SK-N-SH (cell line): ENCODE results near the gene RBM12. TPM values are rescaled to one million over a fixed set of nuclear protein-coding genes. Genes with fewer than 3 reads are reported as not detected.

ENCODE experiments used
- CTCF ChIA-PET: fragments of 300-600, 350-600 bp; formaldehyde crosslinking; extraction: SDS; loops from one replicate; lab custom pipeline; 2021; lab: Yijun Ruan, JAX
- POLR2A ChIA-PET: fragments of 350-600 bp; sonication (Branson Sonifier 250); formaldehyde crosslinking; extraction: SDS; loops from one replicate; lab custom pipeline; 2020; ENCODE audit warnings: antibody characterized with exemption, inconsistent platforms; lab: Yijun Ruan, JAX
- DNase-seq: peaks from one replicate; pipeline ENCODE4 v3.0.0; 2012
- H2AFZ ChIP-seq: fragments of 200-600 bp; sonication (generic); 2 replicates; pipeline ENCODE4 v1.8.1; 2016; ENCODE audit warnings: antibody characterized with exemption, mild to moderate bottlenecking, low read depth
- H3F3A ChIP-seq: fragments of 200-600 bp; sonication (generic); replicated peaks from 2 replicates; pipeline ENCODE3; 2016; ENCODE audit warnings: antibody characterized with exemption, mild to moderate bottlenecking; ENCODE audit not compliant: insufficient read depth
- H3K27ac ChIP-seq, 2 experiments: fragments of 200-500 bp in 1 of 2; fragments of 200-600 bp in 1 of 2; sonication (Bioruptor generic) in 1 of 2; sonication (generic), shearing (Covaris generic) in 1 of 2; 2 replicates each; pipeline versions ENCODE4 v1.5.1 to v1.6.1; 2014 to 2016; ENCODE audit warnings: low read depth in 2 of 2, inconsistent platforms in 1 of 2, low read length in 1 of 2, mild to moderate bottlenecking in 1 of 2, mixed read lengths in 1 of 2
- H3K27me3 ChIP-seq: fragments of 200-600 bp; sonication (generic), shearing (Covaris generic); 2 replicates; pipeline ENCODE4 v1.6.1; 2016; ENCODE audit warnings: mixed run types; ENCODE audit not compliant: insufficient read depth
- H3K36me3 ChIP-seq, 2 experiments: fragments of 200-500 bp in 1 of 2; fragments of 200-600 bp in 1 of 2; sonication (Bioruptor generic) in 1 of 2; sonication (generic) in 1 of 2; replicated peaks in 1 of 2; 2 replicates each; pipeline versions ENCODE3 to v1.5.1; 2014 to 2016; ENCODE audit warnings: low read length in 1 of 2, mild to moderate bottlenecking in 1 of 2; ENCODE audit not compliant: insufficient read depth in 2 of 2, control insufficient read depth in 1 of 2
- H3K4me1 ChIP-seq, 2 experiments: fragments of 200-500 bp in 1 of 2; fragments of 200-600 bp in 1 of 2; sonication (Bioruptor generic) in 1 of 2; sonication (generic), shearing (Covaris generic) in 1 of 2; 2 replicates each; pipeline versions ENCODE4 v1.5.1 to v1.6.1; 2014 to 2016; ENCODE audit warnings: low read depth in 1 of 2, low read length in 1 of 2, mixed run types in 1 of 2; ENCODE audit not compliant: insufficient read depth in 2 of 2, control insufficient read depth in 1 of 2
- H3K4me2 ChIP-seq: fragments of 200-600 bp; sonication (generic), shearing (Covaris generic); 2 replicates; pipeline ENCODE4 v1.6.1; 2017; ENCODE audit warnings: mixed run types
- H3K4me3 ChIP-seq, 2 experiments: fragments of 200-500 bp in 1 of 2; fragments of 200-600 bp in 1 of 2; sonication (Bioruptor generic) in 1 of 2; sonication (generic), shearing (Covaris generic) in 1 of 2; 2 replicates each; pipeline versions ENCODE4 v1.5.1 to v1.8.1; 2014 to 2016; ENCODE audit warnings: low read depth in 2 of 2, inconsistent platforms in 1 of 2, low read length in 1 of 2, mild to moderate bottlenecking in 1 of 2, mixed read lengths in 1 of 2, moderate library complexity in 1 of 2
- H3K79me2 ChIP-seq: fragments of 200-600 bp; sonication (generic); 2 replicates; pipeline ENCODE4 v1.8.1; 2017; ENCODE audit warnings: mild to moderate bottlenecking; ENCODE audit not compliant: insufficient read depth
- H3K9ac ChIP-seq: fragments of 200-600 bp; sonication (generic); 2 replicates; pipeline ENCODE4 v1.6.1; 2017; ENCODE audit warnings: mixed run types
- H3K9me2 ChIP-seq: fragments of 200-600 bp; sonication (generic); 2 replicates; pipeline ENCODE4 v1.6.1; 2017; ENCODE audit warnings: mixed run types
- H3K9me3 ChIP-seq: fragments of 200-600 bp; sonication (generic); 2 replicates; pipeline ENCODE4 v1.6.1; 2017; ENCODE audit warnings: mixed run types, mild to moderate bottlenecking, moderate library complexity
- H4K20me1 ChIP-seq: fragments of 200-600 bp; sonication (generic); 2 replicates; pipeline ENCODE4 v1.6.1; 2017; ENCODE audit warnings: mild to moderate bottlenecking, mixed run types; ENCODE audit not compliant: insufficient read depth
- ELF1 ChIP-seq: IDR thresholded peaks from 2 replicates; pipeline ENCODE4 v1.4.0; 2012
- FOXJ3 ChIP-seq: sonication (generic); formaldehyde crosslinking; IDR thresholded peaks from 2 replicates; pipeline ENCODE4 v1.5.1; 2020; ENCODE audit warnings: mild to moderate bottlenecking, missing genetic modification reagents
- GATA2 ChIP-seq: sonication (generic); formaldehyde crosslinking; IDR thresholded peaks from 2 replicates; pipeline ENCODE4 v1.5.0; 2020; ENCODE audit warnings: mild to moderate bottlenecking, missing genetic modification reagents
- JUND ChIP-seq: IDR thresholded peaks from 2 replicates; pipeline ENCODE4 v1.4.0; 2012
- NRF1 ChIP-seq: IDR thresholded peaks from 2 replicates; pipeline ENCODE4 v1.6.1; 2012; ENCODE audit warnings: low read depth, mild to moderate bottlenecking, low read length
- RCOR1 ChIP-seq: fragments of 150-350 bp; IDR thresholded peaks from 2 replicates; pipeline ENCODE4 v1.6.1; 2017; ENCODE audit warnings: antibody characterized with exemption, low read length
- RFX5 ChIP-seq: IDR thresholded peaks from 2 replicates; pipeline ENCODE4 v1.6.1; 2012; ENCODE audit warnings: mild to moderate bottlenecking, improper control_type of control experiment, low read length
- SMC3 ChIP-seq: IDR thresholded peaks from 2 replicates; pipeline ENCODE4 v1.6.1; 2012; ENCODE audit warnings: low read depth, low read length, improper control_type of control experiment
- TCF12 ChIP-seq: IDR thresholded peaks from 2 replicates; pipeline ENCODE4 v1.4.0; 2012
- YY1 ChIP-seq: IDR thresholded peaks from 2 replicates; pipeline ENCODE4 v1.4.0; 2012; ENCODE audit warnings: low read depth, mild to moderate bottlenecking
- WGBS: methylation state at CpG from one replicate; pipeline ENCODE4 v1.1.6; 2017; ENCODE audit warnings: low lambda C conversion rate; 5-methylcytosine and 5-hydroxymethylcytosine counted together
- polyA plus RNA-seq, 3 experiments: library from polyadenylated mRNA; depleted of rRNA; stranded (reverse); fragments of >200 nt; gene quantifications; 2 replicates each; pipeline ENCODE4 v1.2.3, GENCODE V29; 2012
- TF ChIP-seq, protein P1 (sequence below): fragments of 200-600 bp; sonication (generic); IDR thresholded peaks from 2 replicates; pipeline ENCODE4 v1.6.1; 2017; ENCODE audit warnings: antibody characterized with exemption, mild to moderate bottlenecking, moderate library complexity
- TF ChIP-seq, protein P2 (sequence below): IDR thresholded peaks from 2 replicates; pipeline ENCODE4 v1.6.1; 2012; ENCODE audit warnings: mild to moderate bottlenecking, low read depth, low read length, moderate library complexity
- TF ChIP-seq, protein P3 (sequence below): fragments of 150-350 bp; IDR thresholded peaks from 2 replicates; pipeline ENCODE4 v1.6.1; 2017; ENCODE audit warnings: antibody characterized with exemption, low read length, low read depth, borderline replicate concordance

Gene RBM12
- polyA plus RNA-seq, 1 of the 3 experiments (the other 2 are of a cell fraction), result 41.9 TPM

DNA sequence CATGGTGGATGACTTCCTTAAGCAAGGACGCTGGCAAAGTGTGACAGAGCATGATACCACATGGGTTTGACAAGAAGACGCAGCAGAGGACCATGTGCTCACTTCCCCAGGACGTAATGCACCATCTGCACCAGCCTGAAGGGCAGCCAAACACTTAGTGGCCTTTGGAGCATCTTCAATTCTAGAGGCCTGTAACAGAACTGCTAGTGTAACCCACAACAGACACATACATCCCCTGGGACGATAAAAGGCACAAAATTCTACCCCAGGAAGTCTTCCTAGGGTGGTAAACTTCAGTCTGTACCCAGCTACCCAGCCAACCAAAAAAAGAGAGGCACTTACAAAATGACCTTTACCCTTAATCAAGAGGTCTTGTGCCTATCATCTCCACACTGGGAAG lies 9.2 kb upstream of the RBM12 start:
- WGBS, result 93% methylated on average over 3 of the region's 4 CpGs
- Histone ChIP-seq H3K4me3 (no peak overlapping the region), H3K27me3 (no peaks in the 10 kb centered on the region), H3K79me2 (no peaks in the 10 kb centered on the region), H3K9me3 (no peaks in the 10 kb centered on the region)
- no peak for DNase-seq
- TF ChIP-seq YY1 (no peak), TCF12 (no peak), ELF1 (no peak), RCOR1 (no peak), RFX5 (no peak), FOXJ3 (no peak), NRF1 (no peak), GATA2 (no peak)
- TF ChIP-seq, protein P1, sequence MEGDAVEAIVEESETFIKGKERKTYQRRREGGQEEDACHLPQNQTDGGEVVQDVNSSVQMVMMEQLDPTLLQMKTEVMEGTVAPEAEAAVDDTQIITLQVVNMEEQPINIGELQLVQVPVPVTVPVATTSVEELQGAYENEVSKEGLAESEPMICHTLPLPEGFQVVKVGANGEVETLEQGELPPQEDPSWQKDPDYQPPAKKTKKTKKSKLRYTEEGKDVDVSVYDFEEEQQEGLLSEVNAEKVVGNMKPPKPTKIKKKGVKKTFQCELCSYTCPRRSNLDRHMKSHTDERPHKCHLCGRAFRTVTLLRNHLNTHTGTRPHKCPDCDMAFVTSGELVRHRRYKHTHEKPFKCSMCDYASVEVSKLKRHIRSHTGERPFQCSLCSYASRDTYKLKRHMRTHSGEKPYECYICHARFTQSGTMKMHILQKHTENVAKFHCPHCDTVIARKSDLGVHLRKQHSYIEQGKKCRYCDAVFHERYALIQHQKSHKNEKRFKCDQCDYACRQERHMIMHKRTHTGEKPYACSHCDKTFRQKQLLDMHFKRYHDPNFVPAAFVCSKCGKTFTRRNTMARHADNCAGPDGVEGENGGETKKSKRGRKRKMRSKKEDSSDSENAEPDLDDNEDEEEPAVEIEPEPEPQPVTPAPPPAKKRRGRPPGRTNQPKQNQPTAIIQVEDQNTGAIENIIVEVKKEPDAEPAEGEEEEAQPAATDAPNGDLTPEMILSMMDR, result no peak
- TF ChIP-seq, protein P2, sequence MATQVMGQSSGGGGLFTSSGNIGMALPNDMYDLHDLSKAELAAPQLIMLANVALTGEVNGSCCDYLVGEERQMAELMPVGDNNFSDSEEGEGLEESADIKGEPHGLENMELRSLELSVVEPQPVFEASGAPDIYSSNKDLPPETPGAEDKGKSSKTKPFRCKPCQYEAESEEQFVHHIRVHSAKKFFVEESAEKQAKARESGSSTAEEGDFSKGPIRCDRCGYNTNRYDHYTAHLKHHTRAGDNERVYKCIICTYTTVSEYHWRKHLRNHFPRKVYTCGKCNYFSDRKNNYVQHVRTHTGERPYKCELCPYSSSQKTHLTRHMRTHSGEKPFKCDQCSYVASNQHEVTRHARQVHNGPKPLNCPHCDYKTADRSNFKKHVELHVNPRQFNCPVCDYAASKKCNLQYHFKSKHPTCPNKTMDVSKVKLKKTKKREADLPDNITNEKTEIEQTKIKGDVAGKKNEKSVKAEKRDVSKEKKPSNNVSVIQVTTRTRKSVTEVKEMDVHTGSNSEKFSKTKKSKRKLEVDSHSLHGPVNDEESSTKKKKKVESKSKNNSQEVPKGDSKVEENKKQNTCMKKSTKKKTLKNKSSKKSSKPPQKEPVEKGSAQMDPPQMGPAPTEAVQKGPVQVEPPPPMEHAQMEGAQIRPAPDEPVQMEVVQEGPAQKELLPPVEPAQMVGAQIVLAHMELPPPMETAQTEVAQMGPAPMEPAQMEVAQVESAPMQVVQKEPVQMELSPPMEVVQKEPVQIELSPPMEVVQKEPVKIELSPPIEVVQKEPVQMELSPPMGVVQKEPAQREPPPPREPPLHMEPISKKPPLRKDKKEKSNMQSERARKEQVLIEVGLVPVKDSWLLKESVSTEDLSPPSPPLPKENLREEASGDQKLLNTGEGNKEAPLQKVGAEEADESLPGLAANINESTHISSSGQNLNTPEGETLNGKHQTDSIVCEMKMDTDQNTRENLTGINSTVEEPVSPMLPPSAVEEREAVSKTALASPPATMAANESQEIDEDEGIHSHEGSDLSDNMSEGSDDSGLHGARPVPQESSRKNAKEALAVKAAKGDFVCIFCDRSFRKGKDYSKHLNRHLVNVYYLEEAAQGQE, result no peak
- TF ChIP-seq, all 33 proteins: peak for 0
- Histone ChIP-seq H3K4me2 (no peak overlapping the region), H3K36me3 (peaks cover 39 to 44% of the 10 kb centered on the region in 2 experiments), H3K9me2 (no peaks in the 10 kb centered on the region), H3F3A (no peaks in the 10 kb centered on the region), H4K20me1 (no peaks in the 10 kb centered on the region), H2AFZ (no peak overlapping the region), H3K27ac (no peak overlapping the region), H3K9ac (no peak overlapping the region), H3K4me1 (no peaks in the 10 kb centered on the region)
- ChIA-PET CTCF (no interaction called here), POLR2A (no interaction called here)

DNA sequence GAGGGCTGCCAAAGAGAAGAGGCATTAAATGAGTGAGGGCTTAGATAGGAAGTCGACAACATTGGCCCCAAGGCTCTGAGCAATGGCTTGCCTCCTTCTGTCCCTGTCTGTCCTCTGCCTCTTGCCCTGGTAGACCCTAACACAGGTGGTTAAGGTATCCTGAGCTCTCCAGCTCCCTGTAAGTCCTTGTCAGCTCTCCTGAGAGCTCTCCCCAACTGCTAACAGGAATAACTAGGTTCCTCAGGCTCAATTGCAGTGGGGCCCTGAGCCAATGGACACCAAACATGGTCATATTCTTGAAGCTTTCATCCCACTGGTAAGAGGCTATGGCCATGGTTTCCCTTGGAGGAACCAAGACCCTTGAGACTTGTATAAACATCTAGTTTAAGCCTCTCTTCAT lies 5.0 kb upstream of the RBM12 start:
- 30% methylated on average over 1 of the region's 1 CpG for WGBS
- POLR2A ChIA-PET, result no interaction called here

More for the DNA sequence above, 5.0 kb upstream of the RBM12 start:
- Histone ChIP-seq H3F3A (peaks cover 6% of the 10 kb centered on the region), H2AFZ (no peak overlapping the region), H3K36me3 (peaks cover 37 to 45% of the 10 kb centered on the region in 2 experiments), H3K9ac (no peak overlapping the region), H3K9me2 (no peaks in the 10 kb centered on the region), H3K4me3 (no peak overlapping the region), H4K20me1 (no peaks in the 10 kb centered on the region), H3K9me3 (no peaks in the 10 kb centered on the region), H3K27me3 (no peaks in the 10 kb centered on the region), H3K4me2 (no peak overlapping the region), H3K79me2 (peaks cover 1% of the 10 kb centered on the region; the same call in 1 of the 2 replicates), H3K27ac (no peak overlapping the region), H3K4me1 (no peaks in the 10 kb centered on the region; a peak in 1 of 4 replicates)
- TF ChIP-seq, protein P1, result no peak
- TF ChIP-seq NRF1 (no peak), ELF1 (no peak), TCF12 (no peak), SMC3 (no peak), GATA2 (no peak), RFX5 (no peak), JUND (no peak)
- TF ChIP-seq, protein P3, sequence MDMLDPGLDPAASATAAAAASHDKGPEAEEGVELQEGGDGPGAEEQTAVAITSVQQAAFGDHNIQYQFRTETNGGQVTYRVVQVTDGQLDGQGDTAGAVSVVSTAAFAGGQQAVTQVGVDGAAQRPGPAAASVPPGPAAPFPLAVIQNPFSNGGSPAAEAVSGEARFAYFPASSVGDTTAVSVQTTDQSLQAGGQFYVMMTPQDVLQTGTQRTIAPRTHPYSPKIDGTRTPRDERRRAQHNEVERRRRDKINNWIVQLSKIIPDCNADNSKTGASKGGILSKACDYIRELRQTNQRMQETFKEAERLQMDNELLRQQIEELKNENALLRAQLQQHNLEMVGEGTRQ, result no peak
- TF ChIP-seq, protein P2, result no peak
- DNase-seq, result no peak
- CTCF ChIA-PET, result interaction anchor here (0.6 to 1.4 kb wide), 2 partner anchors 285 to 469 kb away, joined by 3 read pairs; partner anchors contain the start of gene SCAND1
